Ishikawa (cell line): Measurements from ENCODE around the gene YJEFN3.

ENCODE experiments used
- CEBPB ChIP-seq: IDR thresholded peaks from 2 replicates; pipeline ENCODE4 v1.6.1; 2012
- CREB1 ChIP-seq: IDR thresholded peaks from 2 replicates; pipeline ENCODE4 v1.6.1; 2012; ENCODE audit warnings: low read depth
- EGR1 ChIP-seq: IDR thresholded peaks from 2 replicates; pipeline ENCODE4 v1.6.1; 2012
- EP300 ChIP-seq: IDR thresholded peaks from 2 replicates; pipeline ENCODE4 v1.6.1; 2012; ENCODE audit warnings: borderline replicate concordance
- MAX ChIP-seq: IDR thresholded peaks from 2 replicates; pipeline ENCODE4 v1.6.1; 2012
- NFIC ChIP-seq: IDR thresholded peaks from 2 replicates; pipeline ENCODE4 v1.6.1; 2012
- RAD21 ChIP-seq: IDR thresholded peaks from 2 replicates; pipeline ENCODE4 v1.6.1; 2012; ENCODE audit warnings: low read depth
- REST ChIP-seq: IDR thresholded peaks from 2 replicates; pipeline ENCODE4 v1.6.1; 2012; ENCODE audit warnings: low read depth, mild to moderate bottlenecking
- TAF1 ChIP-seq: IDR thresholded peaks from 2 replicates; pipeline ENCODE4 v1.6.1; 2012; ENCODE audit warnings: low read depth, mild to moderate bottlenecking
- TCF12 ChIP-seq: IDR thresholded peaks from 2 replicates; pipeline ENCODE4 v1.6.1; 2012; ENCODE audit warnings: low read depth
- TEAD4 ChIP-seq: IDR thresholded peaks from 2 replicates; pipeline ENCODE4 v1.6.1; 2012
- YY1 ChIP-seq: IDR thresholded peaks from 2 replicates; pipeline ENCODE4 v1.6.1; 2012; ENCODE audit warnings: low read depth
- ZBTB7A ChIP-seq: IDR thresholded peaks from 2 replicates; pipeline ENCODE4 v1.6.1; 2012; ENCODE audit warnings: low read depth
- TF ChIP-seq, protein P1 (sequence below): IDR thresholded peaks from 2 replicates; pipeline ENCODE4 v1.6.1; 2012

GRCh38 chr19:19485998-19486290, 42.8 kb upstream of the YJEFN3 start:
- TF ChIP-seq TEAD4 = no peak
- TF ChIP-seq MAX = no peak
- no peak for TF ChIP-seq REST
- TF ChIP-seq TCF12 = no peak
- TF ChIP-seq CEBPB = no peak
- no peak for TF ChIP-seq CREB1
- no peak for TF ChIP-seq ZBTB7A
- no peak for TF ChIP-seq NFIC
- TF ChIP-seq EP300 = no peak
- no peak for TF ChIP-seq TAF1
- TF ChIP-seq YY1 = no peak
- no peak for TF ChIP-seq EGR1
- TF ChIP-seq RAD21 = no peak
- TF ChIP-seq, protein P1, sequence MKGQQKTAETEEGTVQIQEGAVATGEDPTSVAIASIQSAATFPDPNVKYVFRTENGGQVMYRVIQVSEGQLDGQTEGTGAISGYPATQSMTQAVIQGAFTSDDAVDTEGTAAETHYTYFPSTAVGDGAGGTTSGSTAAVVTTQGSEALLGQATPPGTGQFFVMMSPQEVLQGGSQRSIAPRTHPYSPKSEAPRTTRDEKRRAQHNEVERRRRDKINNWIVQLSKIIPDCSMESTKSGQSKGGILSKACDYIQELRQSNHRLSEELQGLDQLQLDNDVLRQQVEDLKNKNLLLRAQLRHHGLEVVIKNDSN = no peak
